Ovary (tissue), 3 donors: Measurements from ENCODE around the gene SVEP1.

Source experiments
- POLR2A ChIP-seq: fragments of 450-650 bp; IDR thresholded peaks from one replicate; pipeline ENCODE4 v1.6.1; 2017; ENCODE audit warnings: antibody characterized with exemption, mild to moderate bottlenecking, moderate library complexity
- TF ChIP-seq, protein P1 (sequence below), 3 donors: fragments of 450-650 bp in 2 of 3; fragments of 200-600 bp in 1 of 3; IDR thresholded peaks; one replicate each; pipeline versions ENCODE4 v1.5.1 to v1.8.0; 2016 to 2022; ENCODE audit warnings: antibody characterized with exemption in 3 of 3, mild to moderate bottlenecking in 1 of 3
- donor health status: DM: no; HTN: no; CAD: no.

- TF ChIP-seq, protein P1, sequence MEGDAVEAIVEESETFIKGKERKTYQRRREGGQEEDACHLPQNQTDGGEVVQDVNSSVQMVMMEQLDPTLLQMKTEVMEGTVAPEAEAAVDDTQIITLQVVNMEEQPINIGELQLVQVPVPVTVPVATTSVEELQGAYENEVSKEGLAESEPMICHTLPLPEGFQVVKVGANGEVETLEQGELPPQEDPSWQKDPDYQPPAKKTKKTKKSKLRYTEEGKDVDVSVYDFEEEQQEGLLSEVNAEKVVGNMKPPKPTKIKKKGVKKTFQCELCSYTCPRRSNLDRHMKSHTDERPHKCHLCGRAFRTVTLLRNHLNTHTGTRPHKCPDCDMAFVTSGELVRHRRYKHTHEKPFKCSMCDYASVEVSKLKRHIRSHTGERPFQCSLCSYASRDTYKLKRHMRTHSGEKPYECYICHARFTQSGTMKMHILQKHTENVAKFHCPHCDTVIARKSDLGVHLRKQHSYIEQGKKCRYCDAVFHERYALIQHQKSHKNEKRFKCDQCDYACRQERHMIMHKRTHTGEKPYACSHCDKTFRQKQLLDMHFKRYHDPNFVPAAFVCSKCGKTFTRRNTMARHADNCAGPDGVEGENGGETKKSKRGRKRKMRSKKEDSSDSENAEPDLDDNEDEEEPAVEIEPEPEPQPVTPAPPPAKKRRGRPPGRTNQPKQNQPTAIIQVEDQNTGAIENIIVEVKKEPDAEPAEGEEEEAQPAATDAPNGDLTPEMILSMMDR (IDR thresholded peaks at IDR 0.05) = no peak
- no peak for TF ChIP-seq POLR2A
Observed at GRCh38 chr9:110520120-110520701, 59.3 kb downstream of the SVEP1 start.
